HG03025 (cell line): ENCODE data around the gene SPACA1.
"Not testable (repeated sequence)": the region's sequence is repeated elsewhere in the genome, so short reads cannot be mapped to it uniquely, and the experiment has no call there.

Experiments used
- ATAC-seq: cut with Tn5 transposase; IDR thresholded peaks from one replicate; pipeline ENCODE4 v1.9.1; 2021; ENCODE audit warnings: mild to moderate bottlenecking, moderate library complexity; ENCODE audit not compliant: unreplicated experiment, low FRiP score

The SPACA1 gene

GRCh38 chr6:88047510-88048150, at the start of gene SPACA1:
TSS of gene SPACA1 (plus strand) at chr6:88047841. CDS start at chr6:88047906, 65 bp downstream.
- ATAC-seq: no peak

- ATAC-seq: no peak
Observed at GRCh38 chr6:88000713-88001112, 46.9 kb upstream of the SPACA1 start.

GRCh38 chr6:88001279-88001678, 46.4 kb upstream of the SPACA1 start:
- not testable (repeated sequence) for ATAC-seq

- no peak for ATAC-seq
Observed at GRCh38 chr6:88004707-88005106, 42.9 kb upstream of the SPACA1 start.

- no peak for ATAC-seq
Observed at GRCh38 chr6:88006557-88006956, 41.1 kb upstream of the SPACA1 start.

GRCh38 chr6:88008411-88008810, 39.2 kb upstream of the SPACA1 start:
- ATAC-seq: no peak

- ATAC-seq: no peak
Observed at GRCh38 chr6:88008831-88009231, 38.8 kb upstream of the SPACA1 start.

GRCh38 chr6:88013015-88013414, 34.6 kb upstream of the SPACA1 start:
- no peak for ATAC-seq

- no peak for ATAC-seq
Observed at GRCh38 chr6:88013554-88013953, 34.1 kb upstream of the SPACA1 start.

GRCh38 chr6:88020439-88020838, 27.2 kb upstream of the SPACA1 start:
- no peak for ATAC-seq

GRCh38 chr6:88024696-88025095, 22.9 kb upstream of the SPACA1 start:
- ATAC-seq: no peak

- no peak for ATAC-seq
Observed at GRCh38 chr6:88031550-88031949, 16.1 kb upstream of the SPACA1 start.

GRCh38 chr6:88044530-88044929, 3.1 kb upstream of the SPACA1 start:
- no peak for ATAC-seq

GRCh38 chr6:88045521-88046136, 2.0 kb upstream of the SPACA1 start:
- no peak for ATAC-seq

GRCh38 chr6:88048578-88048977, 937 bp downstream of the SPACA1 start:
- ATAC-seq: no peak

GRCh38 chr6:88050140-88050818, 2.6 kb downstream of the SPACA1 start:
- no peak for ATAC-seq

GRCh38 chr6:88059191-88059590, 11.6 kb downstream of the SPACA1 start:
- ATAC-seq: no peak

GRCh38 chr6:88062376-88062775, 14.7 kb downstream of the SPACA1 start:
- no peak for ATAC-seq

GRCh38 chr6:88072462-88072861, 24.8 kb downstream of the SPACA1 start:
- ATAC-seq: no peak

- ATAC-seq: no peak
Observed at GRCh38 chr6:88074791-88075190, 27.1 kb downstream of the SPACA1 start.

GRCh38 chr6:88077305-88077704, 29.7 kb downstream of the SPACA1 start:
- no peak for ATAC-seq

- no peak for ATAC-seq
Observed at GRCh38 chr6:88086792-88087191, 39.2 kb downstream of the SPACA1 start.
